Right cardiac atrium (tissue), 5 donors: ENCODE data around the gene KASH5. TPM values are rescaled to one million over a fixed set of nuclear protein-coding genes. Genes with fewer than 3 reads are reported as not detected.
"Not testable (repeated sequence)": the region's sequence is repeated elsewhere in the genome, so short reads cannot be mapped to it uniquely, and the experiment has no call there.

ENCODE experiments used
- ATAC-seq, 2 donors: fragments of 200-7000 bp; cut with Tn5 transposase; one replicate each; pipeline versions ENCODE4 v1.8.0 to v1.9.1; 2020; ENCODE audit warnings: moderate library complexity in 2 of 2, mild to moderate bottlenecking in 1 of 2
- DNase-seq, 3 donors: peaks; one replicate each; pipeline ENCODE4 v3.0.0-alpha.2; 2020
- H3K27ac ChIP-seq: one replicate; pipeline ENCODE4 v1.5.1; 2013; ENCODE audit warnings: mild to moderate bottlenecking, low read length, control low read depth, moderate library complexity
- H3K27me3 ChIP-seq: one replicate; pipeline ENCODE4 v1.6.1; 2013; ENCODE audit not compliant: control insufficient read depth, insufficient read depth
- H3K4me1 ChIP-seq: one replicate; pipeline ENCODE4 v1.6.1; 2013; ENCODE audit warnings: low read length; ENCODE audit not compliant: control insufficient read depth, insufficient read depth
- H3K4me3 ChIP-seq: one replicate; pipeline ENCODE4 v1.5.1; 2013; ENCODE audit warnings: low read length, control low read depth
- H3K9me3 ChIP-seq: one replicate; pipeline ENCODE4 v1.6.1; 2013; ENCODE audit warnings: low read length; ENCODE audit not compliant: control insufficient read depth
- WGBS: extraction: QIAGEN DNeasy Blood & Tissue Kit; methylation state at CpG from one replicate; pipeline ENCODE4 v1.1.7; 2013; 5-methylcytosine and 5-hydroxymethylcytosine counted together
- intact Hi-C, 4 donors: fragments of 100-400 bp; cut with DNase I; formaldehyde crosslinking; loops; one replicate each; pipeline versions ENCODE4 v1.11.0 to v1.14.0; 2022 to 2023
- polyA plus RNA-seq: library from polyadenylated mRNA; stranded (reverse); fragments of 200-250 nt; gene quantifications from one replicate; pipeline ENCODE4 v1.2.3, GENCODE V29; 2013
- total RNA-seq, 4 donors: library from RNA; stranded (reverse); fragmentation: NEBNext Ultra II Directional; extraction: Animal tissue kit (Norgen Biotek cat#: 25700); gene quantifications; one replicate each; pipeline ENCODE4 v1.2.1, GENCODE V29; 2021
- donor health status: healthy with polysubstance abuse.
- donor health status: DM: no; HTN: yes; CAD: no.
- donor health status: DM: no; HTN: no; CAD: no.
- donor health status: DM: no; HTN: yes; CAD: no; lungs with severe emphysema.
- donor health status: DM: yes; HTN: yes; CAD: no.

Gene KASH5
- total and polyA plus RNA-seq, 5 donors = not detected

GRCh38 chr19:49461130-49461529, 73.1 kb downstream of the KASH5 start:
- H3K9me3 ChIP-seq, DNase-seq, H3K4me3 ChIP-seq, H3K4me1 ChIP-seq, ATAC-seq, H3K27ac ChIP-seq, H3K27me3 ChIP-seq, intact Hi-C loops: not testable (repeated sequence)
- 0% methylated on average over 1 of the region's 1 CpG for WGBS

GRCh38 chr19:49461656-49462055, 73.6 kb downstream of the KASH5 start:
- intact Hi-C loops = no loop called here
- Histone ChIP-seq H3K27me3 (no peaks in the 10 kb centered on the region), H3K9me3 (no peaks in the 10 kb centered on the region), H3K4me3 (no peak overlapping the region), H3K4me1 (no peaks in the 10 kb centered on the region), H3K27ac (no peak overlapping the region)
- ATAC-seq = no peak
- 98% methylated on average over 37 of the region's 37 CpGs for WGBS
- no peak for DNase-seq

GRCh38 chr19:49462492-49462891, 74.4 kb downstream of the KASH5 start:
- ATAC-seq = no peak
- WGBS = 84% methylated on average over 12 of the region's 12 CpGs

DNA sequence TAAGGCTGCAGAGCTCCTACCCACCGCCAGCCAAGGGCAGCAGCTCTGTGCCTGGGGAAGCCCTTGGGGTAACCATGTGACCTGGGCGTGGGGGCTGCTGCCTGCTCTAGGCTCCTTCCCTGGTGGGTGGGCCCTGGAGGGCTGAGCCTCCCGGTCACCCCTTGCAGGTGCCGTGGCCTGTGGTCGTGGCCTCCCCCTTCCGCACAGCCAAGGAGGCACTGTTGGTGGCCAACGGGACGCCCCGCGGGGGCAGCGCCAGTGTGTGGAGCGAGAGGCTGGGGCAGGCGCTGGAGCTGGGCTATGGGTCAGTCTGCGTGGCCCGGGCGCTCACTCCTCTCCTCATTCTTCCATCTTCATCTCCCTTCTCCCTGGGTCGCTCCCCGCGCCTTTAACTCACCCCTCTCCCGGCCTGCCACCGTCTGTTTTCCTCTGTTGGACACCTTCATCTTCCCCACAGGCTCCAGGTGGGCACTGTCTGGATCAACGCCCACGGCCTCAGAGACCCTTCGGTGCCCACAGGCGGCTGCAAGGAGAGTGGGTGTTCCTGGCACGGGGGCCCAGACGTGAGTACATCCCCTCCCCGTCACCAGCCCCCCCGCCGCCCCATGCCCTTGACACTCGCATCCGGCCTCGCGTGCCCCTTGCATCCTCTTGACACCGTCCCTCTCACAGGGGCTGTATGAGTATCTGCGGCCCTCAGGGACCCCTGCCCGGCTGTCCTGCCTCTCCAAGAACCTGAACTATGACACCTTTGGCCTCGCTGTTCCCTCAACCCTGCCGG, 76.1 kb downstream of the KASH5 start:
- Histone ChIP-seq H3K27me3 (no peaks in the 10 kb centered on the region), H3K4me1 (peaks cover 5% of the 10 kb centered on the region), H3K4me3 (no peak overlapping the region), H3K27ac (no peak overlapping the region), H3K9me3 (no peaks in the 10 kb centered on the region)
- DNase-seq (no peak), ATAC-seq (no peak)
- intact Hi-C loops = no loop called here
- 90% methylated on average over 39 of the region's 39 CpGs for WGBS

More at GRCh38 chr19:49462492-49462891, 74.4 kb downstream of the KASH5 start:
- no peaks in the 10 kb centered on the region for H3K9me3 ChIP-seq
- no peaks in the 10 kb centered on the region for H3K4me1 ChIP-seq
- DNase-seq = no peak
- H3K4me3 ChIP-seq = no peak overlapping the region
- no peak overlapping the region for H3K27ac ChIP-seq
- H3K27me3 ChIP-seq = no peaks in the 10 kb centered on the region
- intact Hi-C loops = no loop called here

- no peaks in the 10 kb centered on the region for H3K9me3 ChIP-seq
- H3K4me3 ChIP-seq = no peak overlapping the region
- no peak overlapping the region for H3K27ac ChIP-seq
- ATAC-seq (no peak), DNase-seq (no peak)
- peaks cover 5% of the 10 kb centered on the region for H3K4me1 ChIP-seq
- 89% methylated on average over 3 of the region's 3 CpGs for WGBS
- intact Hi-C loops = no loop called here
- H3K27me3 ChIP-seq = no peaks in the 10 kb centered on the region
Observed at GRCh38 chr19:49465371-49465770, 77.3 kb downstream of the KASH5 start.

Other genes starting within 250 kb of the KASH5 start
- 100 to 1,000 TPM; 505 to 682 (median 577) TPM for gene HRC, start 232.9 kb upstream of the KASH5 start, total RNA-seq
- 712 TPM for gene HRC, start 232.9 kb upstream of the KASH5 start, polyA plus RNA-seq
- 10 to 100 TPM; 28.3 to 36.4 (median 33.6) TPM for gene TRPM4, start 230.5 kb upstream of the KASH5 start, total RNA-seq
- gene TRPM4, start 230.5 kb upstream of the KASH5 start, polyA plus RNA-seq = 32.5 TPM
- 1 to 10 TPM; 1.3 to 2.1 (median 1.9) TPM for gene SLC6A16, start 63.1 kb upstream of the KASH5 start, total RNA-seq
- gene SLC6A16, start 63.1 kb upstream of the KASH5 start, polyA plus RNA-seq = 1.2 TPM
- 1 to 10 TPM; 3.8 to 8.0 (median 6.5) TPM for gene CD37, start 52.8 kb upstream of the KASH5 start, total RNA-seq
- gene CD37, start 52.8 kb upstream of the KASH5 start, polyA plus RNA-seq = 2.3 TPM
- 10 to 100 TPM; 46.4 to 53.5 (median 53.2) TPM for gene TEAD2, start 25.8 kb upstream of the KASH5 start, total RNA-seq
- gene TEAD2, start 25.8 kb upstream of the KASH5 start, polyA plus RNA-seq = 48.0 TPM
- under 1 TPM in 2 of 4 donors, not detected in 2; 0.59 to 0.71 TPM for gene DKKL1, start 24.4 kb upstream of the KASH5 start, total RNA-seq
- 0.50 TPM for gene DKKL1, start 24.4 kb upstream of the KASH5 start, polyA plus RNA-seq
- gene PTH2, start 35.2 kb downstream of the KASH5 start, total RNA-seq = not detected
- not detected for gene PTH2, start 35.2 kb downstream of the KASH5 start, polyA plus RNA-seq
- gene GFY, start 37.1 kb downstream of the KASH5 start, total RNA-seq = not detected
- not detected for gene GFY, start 37.1 kb downstream of the KASH5 start, polyA plus RNA-seq
- gene SLC17A7, start 53.3 kb downstream of the KASH5 start, total RNA-seq = 1 to 10 TPM in 2 of 4 donors, under 1 TPM in 2; 0.48 to 1.2 (median 0.93) TPM
- gene SLC17A7, start 53.3 kb downstream of the KASH5 start, polyA plus RNA-seq = 1.1 TPM
- 10 to 100 TPM; 35.2 to 43.8 (median 38.2) TPM for gene PIH1D1, start 63.6 kb downstream of the KASH5 start, total RNA-seq
- gene PIH1D1, start 63.6 kb downstream of the KASH5 start, polyA plus RNA-seq = 34.9 TPM
- 10 to 100 TPM; 11.1 to 17.7 (median 11.9) TPM for gene ALDH16A1, start 65.0 kb downstream of the KASH5 start, total RNA-seq
- 9.3 TPM for gene ALDH16A1, start 65.0 kb downstream of the KASH5 start, polyA plus RNA-seq
- 1 to 10 TPM; 4.4 to 6.8 (median 4.9) TPM for gene FLT3LG, start 86.0 kb downstream of the KASH5 start, total RNA-seq
- gene FLT3LG, start 86.0 kb downstream of the KASH5 start, polyA plus RNA-seq = 6.6 TPM
- gene RPL13A, start 99.4 kb downstream of the KASH5 start, total RNA-seq = 1,000 to 10,000 TPM; 1,399 to 1,753 (median 1,480) TPM
- gene RPL13A, start 99.4 kb downstream of the KASH5 start, polyA plus RNA-seq = 1,392 TPM
- gene RPS11, start 108.2 kb downstream of the KASH5 start, total RNA-seq = 1,000 to 10,000 TPM; 1,034 to 1,270 (median 1,120) TPM
- gene RPS11, start 108.2 kb downstream of the KASH5 start, polyA plus RNA-seq = 2,599 TPM
- gene FCGRT, start 124.4 kb downstream of the KASH5 start, total RNA-seq = 100 to 1,000 TPM; 139 to 158 (median 147) TPM
- 104 TPM for gene FCGRT, start 124.4 kb downstream of the KASH5 start, polyA plus RNA-seq
- gene RCN3, start 139.8 kb downstream of the KASH5 start, total RNA-seq = 10 to 100 TPM; 10.2 to 27.4 (median 17.6) TPM
- gene RCN3, start 139.8 kb downstream of the KASH5 start, polyA plus RNA-seq = 29.3 TPM
- gene NOSIP, start 192.3 kb downstream of the KASH5 start, total RNA-seq = 10 to 100 TPM; 46.1 to 50.8 (median 48.3) TPM
- 57.7 TPM for gene NOSIP, start 192.3 kb downstream of the KASH5 start, polyA plus RNA-seq
- under 1 TPM; 0.42 to 0.83 (median 0.69) TPM for gene PRRG2, start 193.1 kb downstream of the KASH5 start, total RNA-seq
- 1.2 TPM for gene PRRG2, start 193.1 kb downstream of the KASH5 start, polyA plus RNA-seq
- 10 to 100 TPM; 13.1 to 19.9 (median 17.0) TPM for gene PRR12, start 202.9 kb downstream of the KASH5 start, total RNA-seq
- 9.8 TPM for gene PRR12, start 202.9 kb downstream of the KASH5 start, polyA plus RNA-seq